ENCODE measurements around the gene TOP3B.

The TOP3B gene

GRCh38 chr22:21971858-21972275 lies 10.7 kb downstream of the TOP3B start:
- no peak overlapping the region for H3K27ac ChIP-seq
- peaks cover 36% of the 10 kb centered on the region for H4K20me1 ChIP-seq
- H3K9ac ChIP-seq = no peak overlapping the region
- no peak overlapping the region for H3K4me3 ChIP-seq
- no peak overlapping the region for H3K4me2 ChIP-seq
- TF ChIP-seq Cebpa-rat (IDR thresholded peaks at IDR 0.05) = no peak
- peaks cover 10% of the 10 kb centered on the region for H3K4me1 ChIP-seq
- H3K27me3 ChIP-seq = no peaks in the 10 kb centered on the region
- H3K36me3 ChIP-seq = peaks cover 97% of the 10 kb centered on the region
- no peaks in the 10 kb centered on the region for H3K9me3 ChIP-seq

GRCh38 chr22:21970800-21971617 lies 11.6 kb downstream of the TOP3B start:
- no peak overlapping the region for H3K9ac ChIP-seq
- H3K4me2 ChIP-seq = no peak overlapping the region
- no peak overlapping the region for H3K4me3 ChIP-seq
- peaks cover 10% of the 10 kb centered on the region for H3K4me1 ChIP-seq
- H3K9me3 ChIP-seq = no peaks in the 10 kb centered on the region
- H3K27me3 ChIP-seq = no peaks in the 10 kb centered on the region
- H3K36me3 ChIP-seq = peaks cover 100% of the 10 kb centered on the region
- H3K27ac ChIP-seq = no peak overlapping the region
- TF ChIP-seq Cebpa-rat (IDR thresholded peaks at IDR 0.05) = no peak
- peaks cover 27% of the 10 kb centered on the region for H4K20me1 ChIP-seq

- Histone ChIP-seq H3K27ac (no peak overlapping the region), H4K20me1 (peaks cover 25% of the 10 kb centered on the region), H3K36me3 (peaks cover 100% of the 10 kb centered on the region), H3K9me3 (no peaks in the 10 kb centered on the region), H3K27me3 (no peaks in the 10 kb centered on the region), H3K4me2 (no peak overlapping the region), H3K4me3 (no peak overlapping the region), H3K9ac (no peak overlapping the region), H3K4me1 (peaks cover 10% of the 10 kb centered on the region)
- no peak for TF ChIP-seq Cebpa-rat (IDR thresholded peaks at IDR 0.05)
Measured at GRCh38 chr22:21970037-21970799, 12.4 kb downstream of the TOP3B start.

GRCh38 chr22:21968452-21969129 lies 14.0 kb downstream of the TOP3B start:
- Histone ChIP-seq H3K4me1 (peaks cover 10% of the 10 kb centered on the region), H3K9ac (no peak overlapping the region), H3K4me3 (no peak overlapping the region), H3K4me2 (no peak overlapping the region), H3K27ac (no peak overlapping the region), H3K27me3 (no peaks in the 10 kb centered on the region), H4K20me1 (peaks cover 18% of the 10 kb centered on the region; the same call in 1 of the 2 replicates), H3K9me3 (no peaks in the 10 kb centered on the region), H3K36me3 (peaks cover 100% of the 10 kb centered on the region)
- no peak for TF ChIP-seq Cebpa-rat (IDR thresholded peaks at IDR 0.05)

- Histone ChIP-seq H3K36me3 (peaks cover 100% of the 10 kb centered on the region), H3K9me3 (no peaks in the 10 kb centered on the region), H3K27ac (no peak overlapping the region), H3K4me3 (no peak overlapping the region), H3K4me1 (peaks cover 6% of the 10 kb centered on the region), H3K9ac (no peak overlapping the region), H3K4me2 (no peak overlapping the region), H4K20me1 (peaks cover 13% of the 10 kb centered on the region; the same call in 1 of the 2 replicates), H3K27me3 (no peaks in the 10 kb centered on the region)
- no peak for TF ChIP-seq Cebpa-rat (IDR thresholded peaks at IDR 0.05)
Measured at GRCh38 chr22:21967693-21968271, 14.8 kb downstream of the TOP3B start.

GRCh38 chr22:21966643-21967516 lies 15.7 kb downstream of the TOP3B start:
- Histone ChIP-seq H3K36me3 (peaks cover 100% of the 10 kb centered on the region), H3K27ac (no peak overlapping the region), H3K9me3 (no peaks in the 10 kb centered on the region), H4K20me1 (0 out of 2 replicates have a peak, but pooled peaks cover 4% of the 10 kb centered on the region), H3K9ac (0 out of 2 replicates have a peak overlapping the region, but pooled peaks have one; percentile 53), H3K4me3 (no peak overlapping the region), H3K4me1 (no peaks in the 10 kb centered on the region), H3K27me3 (no peaks in the 10 kb centered on the region), H3K4me2 (no peak overlapping the region)
- no peak for TF ChIP-seq Cebpa-rat (IDR thresholded peaks at IDR 0.05)

GRCh38 chr22:21965762-21966288 lies 16.8 kb downstream of the TOP3B start:
- Histone ChIP-seq H4K20me1 (peaks cover 9% of the 10 kb centered on the region; the same call in 1 of the 2 replicates), H3K4me2 (no peak overlapping the region), H3K4me1 (no peaks in the 10 kb centered on the region), H3K4me3 (no peak overlapping the region), H3K27me3 (no peaks in the 10 kb centered on the region), H3K36me3 (peaks cover 100% of the 10 kb centered on the region), H3K9me3 (no peaks in the 10 kb centered on the region), H3K9ac (no peak overlapping the region), H3K27ac (no peak overlapping the region)
- TF ChIP-seq Cebpa-rat (IDR thresholded peaks at IDR 0.05) = no peak

- no peak overlapping the region for H3K27ac ChIP-seq
- no peak overlapping the region for H3K9ac ChIP-seq
- H3K36me3 ChIP-seq = peaks cover 100% of the 10 kb centered on the region
- H3K4me3 ChIP-seq = no peak overlapping the region
- H3K4me2 ChIP-seq = no peak overlapping the region
- peaks cover 9% of the 10 kb centered on the region; the same call in 1 of the 2 replicates for H4K20me1 ChIP-seq
- H3K27me3 ChIP-seq = no peaks in the 10 kb centered on the region
- TF ChIP-seq Cebpa-rat (IDR thresholded peaks at IDR 0.05) = no peak
- H3K4me1 ChIP-seq = no peaks in the 10 kb centered on the region
- H3K9me3 ChIP-seq = no peaks in the 10 kb centered on the region
Measured at GRCh38 chr22:21964918-21965484, 17.6 kb downstream of the TOP3B start.
